GM19395 (cell line): ENCODE measurements around the gene SPRY4.
"Not testable (repeated sequence)": the region's sequence is repeated elsewhere in the genome, so short reads cannot be mapped to it uniquely, and the experiment has no call there.

Experiments used
- ATAC-seq: cut with Tn5 transposase; IDR thresholded peaks from one replicate; pipeline ENCODE4 v1.9.1; 2021; ENCODE audit warnings: mild to moderate bottlenecking, moderate library complexity; ENCODE audit not compliant: unreplicated experiment

The SPRY4 gene

DNA sequence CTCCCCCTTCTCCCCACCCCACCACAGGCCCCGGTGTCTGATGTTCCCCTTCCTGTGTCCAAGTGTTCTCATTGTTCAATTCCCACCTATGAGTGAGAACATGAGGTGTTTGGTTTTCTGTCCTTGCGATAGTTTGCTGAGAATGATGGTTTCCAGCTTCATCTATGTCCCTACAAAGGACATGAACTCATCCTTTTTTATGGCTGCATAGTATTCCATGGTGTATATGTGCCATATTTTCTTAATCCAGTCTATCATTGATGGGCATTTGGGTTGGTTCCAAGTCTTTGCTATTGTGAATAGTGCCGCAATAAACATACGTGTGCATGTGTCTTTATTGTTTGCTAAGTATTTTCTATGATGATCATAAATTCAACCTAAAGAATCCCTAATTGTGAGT, 60.7 kb downstream of the SPRY4 start:
- ATAC-seq, result not testable (repeated sequence)

DNA sequence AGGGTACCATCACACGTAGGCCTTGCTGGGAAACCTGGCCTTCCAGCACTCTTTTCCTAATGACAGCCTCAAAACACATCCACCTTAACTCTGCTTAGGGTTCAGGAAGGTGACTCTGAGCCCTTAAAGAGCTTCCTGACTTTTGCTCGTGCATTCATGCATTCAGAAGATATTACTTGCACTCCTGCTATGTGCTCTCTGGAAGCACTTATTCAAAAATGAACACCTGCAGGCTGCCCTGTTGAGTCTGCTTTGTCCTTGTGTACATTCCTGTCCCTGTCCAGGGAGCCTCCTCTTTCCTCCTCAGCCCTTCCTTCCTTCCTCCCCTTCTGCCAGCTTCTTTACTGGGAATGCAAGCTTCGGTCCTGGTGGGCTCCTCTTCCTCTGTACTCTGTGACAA, 61.5 kb downstream of the SPRY4 start:
- no peak for ATAC-seq

DNA sequence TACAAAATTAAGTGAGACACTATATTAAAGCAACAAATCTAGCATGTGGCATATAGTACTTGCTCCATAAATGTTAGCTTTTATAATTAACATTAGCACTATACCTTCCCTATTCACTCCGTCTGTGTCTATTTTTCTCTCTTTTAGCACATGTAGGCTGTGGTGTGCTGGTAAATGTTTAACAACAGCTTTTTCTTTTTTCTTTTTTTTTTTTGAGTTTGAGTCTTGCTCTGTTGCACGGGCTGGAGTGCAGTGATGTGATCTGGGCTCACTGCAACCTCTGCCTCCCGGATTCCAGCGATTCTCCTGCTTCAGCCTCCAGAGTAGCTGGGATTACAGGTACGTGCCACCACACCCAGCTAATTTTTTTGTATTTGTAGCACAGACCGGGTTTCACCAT, 62.1 kb downstream of the SPRY4 start:
- no peak for ATAC-seq
